GM23338 (cell line): ENCODE measurements around the gene CELF4. TPM values are rescaled to one million over a fixed set of nuclear protein-coding genes. Genes with fewer than 3 reads are reported as not detected.

ENCODE experiments used
- ATAC-seq: fragments of 200-7000 bp; cut with Tn5 transposase; 3 replicates; pipeline ENCODE4 v1.9.1; 2020
- DNase-seq: peaks from one replicate; pipeline ENCODE4 v3.0.0-alpha.2; 2015; ENCODE audit warnings: low spot score
- H2AFZ ChIP-seq: fragments of 200-600 bp; sonication (generic); 2 replicates; pipeline ENCODE4 v1.8.0; 2016; ENCODE audit warnings: antibody characterized with exemption, mild to moderate bottlenecking, moderate library complexity
- H3F3A ChIP-seq: fragments of 200-600 bp; sonication (generic); replicated peaks from 2 replicates; pipeline ENCODE4 v1.8.0; 2017; ENCODE audit warnings: antibody characterized with exemption, mixed run types, low read depth
- H3K27ac ChIP-seq: fragments of 200-600 bp; sonication (generic); 2 replicates; pipeline ENCODE4 v1.6.1; 2016; ENCODE audit warnings: low read depth
- H3K27me3 ChIP-seq: fragments of 200-600 bp; sonication (generic); 2 replicates; pipeline ENCODE4 v1.8.0; 2016; ENCODE audit warnings: mild to moderate bottlenecking, mixed run types, moderate library complexity; ENCODE audit not compliant: insufficient read depth
- H3K36me3 ChIP-seq: fragments of 200-600 bp; sonication (generic); 2 replicates; pipeline ENCODE4 v1.8.0; 2016; ENCODE audit warnings: mild to moderate bottlenecking; ENCODE audit not compliant: insufficient read depth
- H3K4me1 ChIP-seq: fragments of 200-600 bp; sonication (generic); 2 replicates; pipeline ENCODE4 v1.8.0; 2016; ENCODE audit warnings: mild to moderate bottlenecking, moderate library complexity; ENCODE audit not compliant: insufficient read depth
- H3K4me2 ChIP-seq: fragments of 200-600 bp; sonication (generic); 2 replicates; pipeline ENCODE4 v1.7.1; 2017; ENCODE audit warnings: mixed run types
- H3K4me3 ChIP-seq: fragments of 200-600 bp; sonication (generic); 2 replicates; pipeline ENCODE4 v1.6.1; 2016; ENCODE audit warnings: mixed run types
- H3K79me2 ChIP-seq: fragments of 200-600 bp; sonication (generic); replicated peaks from 2 replicates; pipeline ENCODE4 v1.8.0; 2017; ENCODE audit warnings: mild to moderate bottlenecking; ENCODE audit not compliant: insufficient read depth
- H3K9me2 ChIP-seq: fragments of 200-600 bp; sonication (generic); 2 replicates; pipeline ENCODE4 v1.8.0; 2017; ENCODE audit not compliant: insufficient read depth
- H4K20me1 ChIP-seq: fragments of 200-600 bp; sonication (generic); replicated peaks from 2 replicates; pipeline ENCODE4 v1.8.0; 2017; ENCODE audit warnings: mild to moderate bottlenecking; ENCODE audit not compliant: insufficient read depth
- H3K27ac Mint-ChIP-seq: 2 replicates; pipeline ENCODE4 v1.8.0; 2020; ENCODE audit warnings: inconsistent platforms, mild to moderate bottlenecking, moderate library complexity, mixed read lengths
- H3K27me3 Mint-ChIP-seq: 3 replicates; pipeline ENCODE4 v1.8.0; 2022; ENCODE audit warnings: low read depth, mild to moderate bottlenecking, moderate library complexity, mixed read lengths, inconsistent platforms; ENCODE audit not compliant: insufficient read depth, poor library complexity
- H3K36me3 Mint-ChIP-seq: 3 replicates; pipeline ENCODE4 v1.8.0; 2021; ENCODE audit warnings: low read depth, mild to moderate bottlenecking, inconsistent platforms, moderate library complexity, mixed read lengths
- H3K4me1 Mint-ChIP-seq: 3 replicates; pipeline ENCODE4 v1.8.0; 2020; ENCODE audit warnings: mild to moderate bottlenecking, inconsistent platforms, mixed read lengths
- H3K4me3 Mint-ChIP-seq: 3 replicates; pipeline ENCODE4 v1.8.0; 2021; ENCODE audit warnings: moderate library complexity, mild to moderate bottlenecking, inconsistent platforms, mixed read lengths
- H3K9me3 Mint-ChIP-seq: 3 replicates; pipeline ENCODE4 v1.8.0; 2020; ENCODE audit warnings: moderate library complexity, mild to moderate bottlenecking, inconsistent platforms, mixed read lengths
- ETS1 ChIP-seq: IDR thresholded peaks from 2 replicates; pipeline ENCODE4 v1.6.1; 2016; ENCODE audit warnings: antibody characterized with exemption
- EZH2 ChIP-seq: fragments of 200-600 bp; sonication (generic); IDR thresholded peaks from one replicate; pipeline ENCODE4 v1.8.0; 2017; ENCODE audit warnings: antibody characterized with exemption, mild to moderate bottlenecking, low read depth; ENCODE audit not compliant: unreplicated experiment
- EZH2phosphoT487 ChIP-seq: fragments of 200-600 bp; sonication (generic); IDR thresholded peaks from one replicate; pipeline ENCODE4 v1.8.1; 2018; ENCODE audit warnings: antibody characterized with exemption; ENCODE audit not compliant: unreplicated experiment
- JUNB ChIP-seq: IDR thresholded peaks from one replicate; pipeline ENCODE4 v1.6.1; 2016; ENCODE audit warnings: antibody characterized with exemption; ENCODE audit not compliant: unreplicated experiment
- POLR2AphosphoS5 ChIP-seq: IDR thresholded peaks from 2 replicates; pipeline ENCODE4 v1.6.1; 2016; ENCODE audit warnings: antibody characterized with exemption, low read depth
- REST ChIP-seq: IDR thresholded peaks from one replicate; pipeline ENCODE4 v1.6.1; 2018; ENCODE audit warnings: antibody characterized with exemption; ENCODE audit not compliant: unreplicated experiment
- STAT1 ChIP-seq: IDR thresholded peaks from one replicate; pipeline ENCODE4 v1.6.1; 2016; ENCODE audit warnings: antibody characterized with exemption; ENCODE audit not compliant: unreplicated experiment
- ZNF114 ChIP-seq: fragments of 250-450 bp; sonication (Bioruptor Pico); IDR thresholded peaks from 2 replicates; pipeline ENCODE4 v1.5.0; 2020; ENCODE audit warnings: mild to moderate bottlenecking, moderate library complexity
- ZNF331 ChIP-seq: fragments of 250-450 bp; sonication (Bioruptor Pico); IDR thresholded peaks from 2 replicates; pipeline ENCODE4 v1.5.0; 2020; ENCODE audit warnings: low read depth, mild to moderate bottlenecking, moderate library complexity
- ZNF462 ChIP-seq: fragments of 250-450 bp; sonication (Bioruptor Pico); IDR thresholded peaks from 2 replicates; pipeline ENCODE4 v1.5.0; 2020; ENCODE audit warnings: mild to moderate bottlenecking, moderate library complexity
- polyA plus RNA-seq: library from polyadenylated mRNA; unstranded; fragments of >200 nt; fragmentation: Nextera tagmentation; extraction: Ambion mirVana; gene quantifications from 2 replicates; pipeline ENCODE4 v1.2.1, GENCODE V29; 2016
- total RNA-seq: library from RNA; depleted of rRNA; stranded (reverse); fragments of >200 nt; shearing (Covaris generic); gene quantifications from 2 replicates; pipeline ENCODE4 v1.2.3, GENCODE V29; 2014

The CELF4 gene
- total and polyA plus RNA-seq, 2 experiments from 2014 or later = 2.6 to 6.7 TPM

GRCh38 chr18:37612524-37613252, 47.1 kb upstream of the CELF4 start:
- TF ChIP-seq JUNB = no peak
- TF ChIP-seq ZNF114 (CRISPR knock-in tag) = no peak
- TF ChIP-seq ETS1 = no peak
- TF ChIP-seq ZNF462 (CRISPR knock-in tag) = no peak
- no peak for TF ChIP-seq ZNF331 (CRISPR knock-in tag)
- TF ChIP-seq POLR2AphosphoS5 = no peak
- TF ChIP-seq STAT1 = no peak
- TF ChIP-seq EZH2 = no peak
- no peak for TF ChIP-seq EZH2phosphoT487
- TF ChIP-seq REST = no peak
- no peak for DNase-seq
- Histone ChIP-seq H3F3A (no peaks in the 10 kb centered on the region), H3K36me3 (no peaks in the 10 kb centered on the region), H3K27me3 (no peaks in the 10 kb centered on the region), H3K4me2 (no peak overlapping the region), H3K4me3 (no peak overlapping the region), H3K79me2 (no peaks in the 10 kb centered on the region), H3K4me1 (no peaks in the 10 kb centered on the region), H3K9me2 (no peaks in the 10 kb centered on the region; the same call in 1 of the 2 replicates), H4K20me1 (no peaks in the 10 kb centered on the region), H3K27ac (no peak overlapping the region), H2AFZ (no peak overlapping the region)
- Mint-ChIP-seq H3K9me3 (peaks cover 2% of the 10 kb centered on the region; the same call in 1 of the 3 replicates), H3K27ac (no peak overlapping the region), H3K36me3 (no peaks in the 10 kb centered on the region), H3K4me3 (no peak overlapping the region), H3K27me3 (peaks cover 4% of the 10 kb centered on the region), H3K4me1 (no peaks in the 10 kb centered on the region)
- ATAC-seq = no peak
